Small intestine (tissue), 16 donors: ENCODE results near the gene PSMB5. TPM values are rescaled to one million over a fixed set of nuclear protein-coding genes. Genes with fewer than 3 reads are reported as not detected.

ENCODE experiments used
- DNase-seq, 2 donors: peaks; one replicate each; pipeline versions ENCODE4 v3.0.0 to v3.0.0-alpha.2; 2013
- FAIRE-seq: peaks from 2 replicates; lab custom pipeline; 2012; peaks lifted over from hg19 to GRCh38; lab: Jason Lieb, UNC
- H3K27ac ChIP-seq, 3 donors: one replicate each; pipeline ENCODE4 v1.5.1; 2013; ENCODE audit warnings: low read length in 2 of 3, mild to moderate bottlenecking in 2 of 3, control low read depth in 1 of 3, inconsistent platforms in 1 of 3, low read depth in 1 of 3, moderate library complexity in 1 of 3
- H3K27me3 ChIP-seq, 3 donors: one replicate each; pipeline ENCODE4 v1.6.1; 2013; ENCODE audit warnings: low read length in 3 of 3, inconsistent platforms in 1 of 3; ENCODE audit not compliant: control insufficient read depth in 3 of 3, insufficient read depth in 3 of 3
- H3K36me3 ChIP-seq, 3 donors: one replicate each; pipeline ENCODE4 v1.6.1; 2013; ENCODE audit warnings: low read length in 3 of 3, inconsistent platforms in 1 of 3, low read depth in 1 of 3, mild to moderate bottlenecking in 1 of 3, moderate library complexity in 1 of 3; ENCODE audit not compliant: control insufficient read depth in 3 of 3, insufficient read depth in 2 of 3
- H3K4me1 ChIP-seq, 3 donors: one replicate each; pipeline ENCODE4 v1.6.1; 2013; ENCODE audit warnings: low read length in 2 of 3, inconsistent platforms in 1 of 3, low read depth in 1 of 3, mild to moderate bottlenecking in 1 of 3, moderate library complexity in 1 of 3; ENCODE audit not compliant: control insufficient read depth in 3 of 3, insufficient read depth in 2 of 3
- H3K4me3 ChIP-seq, 3 donors: one replicate each; pipeline ENCODE4 v1.5.1; 2013; ENCODE audit warnings: low read length in 3 of 3, control low read depth in 1 of 3, inconsistent platforms in 1 of 3, low read depth in 1 of 3, mild to moderate bottlenecking in 1 of 3, moderate library complexity in 1 of 3
- H3K9me3 ChIP-seq, 2 donors: one replicate each; pipeline ENCODE4 v1.6.1; 2013; ENCODE audit warnings: low read depth in 1 of 2, low read length in 1 of 2; ENCODE audit not compliant: control insufficient read depth in 2 of 2, insufficient read depth in 1 of 2
- WGBS, 3 donors: extraction: QIAGEN DNeasy Blood & Tissue Kit; methylation state at CpG; one replicate each; pipeline ENCODE4 v1.1.7; 2013; 5-methylcytosine and 5-hydroxymethylcytosine counted together
- long read RNA-seq, 10 donors: transcript quantifications; one replicate each; lab custom pipeline, GENCODE V29; 2026
- polyA plus RNA-seq, 4 donors: library from polyadenylated mRNA; stranded (reverse) in 3 of 4; unstranded in 1 of 4; fragments of 200-250 nt in 3 of 4; fragments of 120-200 nt in 1 of 4; gene quantifications; one replicate each; pipeline versions ENCODE4 v1.2.1 to v1.2.3, GENCODE V29; 2013
- donor health status: healthy with polysubstance abuse.
- donor health status: control.
- donor health status: control.
- donor health status: Bipolar disorder and iron deficiency.
- donor health status: healthy.

The PSMB5 gene
- polyA plus RNA-seq, result 100 to 1,000 TPM in 1 of 4 donors, 10 to 100 TPM in 3; 84.0 to 166 (median 92.8) TPM
- long read RNA-seq, donor 1, result 0 reads
- long read RNA-seq, donor 2, transcript PSMB5-202 (3 exons, 1,294 nt), result major isoform, 35 of 56 reads
- long read RNA-seq, donor 2, partial matches to known transcripts, result 17 of 56 reads
- long read RNA-seq, donor 2, other reads (novel, unspliced or antisense), result 0 of 56 reads
- long read RNA-seq, donor 3, transcript PSMB5-202 (3 exons, 1,294 nt), result major isoform, 77 of 119 reads
- long read RNA-seq, donor 3, partial matches to known transcripts, result 33 of 119 reads
- long read RNA-seq, donor 3, other reads (novel, unspliced or antisense), result 0 of 119 reads
- long read RNA-seq, donor 4, partial matches to known transcripts, result 0 of 1 reads
- long read RNA-seq, donor 4, other reads (novel, unspliced or antisense), result 0 of 1 reads
- long read RNA-seq, donor 5, transcript PSMB5-202 (3 exons, 1,294 nt), result major isoform, 12 of 22 reads
- long read RNA-seq, donor 5, partial matches to known transcripts, result 10 of 22 reads
- long read RNA-seq, donor 5, other reads (novel, unspliced or antisense), result 0 of 22 reads
- long read RNA-seq, donor 6, transcript PSMB5-202 (3 exons, 1,294 nt), result major isoform, 54 of 96 reads
- long read RNA-seq, donor 6, partial matches to known transcripts, result 39 of 96 reads
- long read RNA-seq, donor 6, other reads (novel, unspliced or antisense), result 0 of 96 reads
- long read RNA-seq, donor 7, result 0 reads
- long read RNA-seq, donor 8, transcript PSMB5-202 (3 exons, 1,294 nt), result major isoform, 15 of 17 reads
- long read RNA-seq, donor 8, partial matches to known transcripts, result 0 of 17 reads
- long read RNA-seq, donor 8, other reads (novel, unspliced or antisense), result 0 of 17 reads
- long read RNA-seq, donor 9, transcript PSMB5-202 (3 exons, 1,294 nt), result major isoform, 17 of 30 reads
- long read RNA-seq, donor 9, partial matches to known transcripts, result 12 of 30 reads
- long read RNA-seq, donor 9, other reads (novel, unspliced or antisense), result 0 of 30 reads
- long read RNA-seq, donor 10, transcript PSMB5-202 (3 exons, 1,294 nt), result major isoform, 137 of 232 reads
- long read RNA-seq, donor 10, partial matches to known transcripts, result 82 of 232 reads
- long read RNA-seq, donor 10, other reads (novel, unspliced or antisense), result 7 of 232 reads

GRCh38 chr14:23034498-23035302 lies at the start of gene PSMB5:
TSS of gene PSMB5 (minus strand) at chr14:23034900. CDS start at chr14:23034881, 19 bp downstream.
- no peak for FAIRE-seq
- H3K4me1 ChIP-seq, result peaks cover 4 to 10% (median 8%) of the 10 kb centered on the region in 3 donors
- H3K4me3 ChIP-seq, result peak within 1 kb of the TSS; percentile 64 to 91 (median 67)
- peak; percentile 94 to 97 for DNase-seq
- H3K27ac ChIP-seq, result peak within 1 kb of the TSS; percentile 35 to 91 (median 91)
- 0% methylated on average over 36 of the region's 36 CpGs for WGBS, 3 donors
- H3K36me3 ChIP-seq, result peaks cover 2 to 24% (median 3%) of the 10 kb centered on the region in 3 donors
- H3K27me3 ChIP-seq, result no peaks in the 10 kb centered on the region
- no peaks in the 10 kb centered on the region for H3K9me3 ChIP-seq

GRCh38 chr14:23080474-23080873 lies 45.8 kb upstream of the PSMB5 start:
- peaks cover 27 to 56% (median 35%) of the 10 kb centered on the region in 3 donors for H3K36me3 ChIP-seq
- no peak for DNase-seq
- H3K27me3 ChIP-seq, result no peaks in the 10 kb centered on the region
- H3K9me3 ChIP-seq, result no peaks in the 10 kb centered on the region
- H3K4me1 ChIP-seq, result peaks cover 0 to 30% (median 7%) of the 10 kb centered on the region in 3 donors
- no peak for FAIRE-seq
- WGBS, 3 donors, result 75 to 82% (median 76%) methylated on average over 1 of the region's 1 CpG
- no peak overlapping the region for H3K4me3 ChIP-seq
- H3K27ac ChIP-seq, result no peak overlapping the region

GRCh38 chr14:23079716-23080115 lies 45.0 kb upstream of the PSMB5 start:
- peak overlapping the region in 2 of 3 donors; percentile 17 to 89 for H3K27ac ChIP-seq
- no peak for DNase-seq
- no peak overlapping the region for H3K4me3 ChIP-seq
- 89 to 94% (median 92%) methylated on average over 2 of the region's 2 CpGs for WGBS, 3 donors
- no peaks in the 10 kb centered on the region for H3K9me3 ChIP-seq
- H3K36me3 ChIP-seq, result peaks cover 27 to 52% (median 35%) of the 10 kb centered on the region in 3 donors
- peaks cover 0 to 33% (median 7%) of the 10 kb centered on the region in 3 donors for H3K4me1 ChIP-seq
- no peak for FAIRE-seq
- no peaks in the 10 kb centered on the region for H3K27me3 ChIP-seq

GRCh38 chr14:23078692-23079116 lies 44.0 kb upstream of the PSMB5 start:
- no peaks in the 10 kb centered on the region for H3K27me3 ChIP-seq
- H3K4me3 ChIP-seq, result no peak overlapping the region
- WGBS, 3 donors, result 42 to 45% (median 44%) methylated on average over 2 of the region's 2 CpGs
- FAIRE-seq (no peak), DNase-seq (peak; percentile 58 to 87)
- peaks cover 27 to 51% (median 32%) of the 10 kb centered on the region in 3 donors for H3K36me3 ChIP-seq
- H3K27ac ChIP-seq, result peak overlapping the region in 2 of 3 donors; percentile 2 to 89
- H3K4me1 ChIP-seq, result peaks cover 0 to 33% (median 7%) of the 10 kb centered on the region in 3 donors
- no peaks in the 10 kb centered on the region for H3K9me3 ChIP-seq

- no peaks in the 10 kb centered on the region for H3K9me3 ChIP-seq
- peaks cover 0 to 37% (median 7%) of the 10 kb centered on the region in 3 donors for H3K4me1 ChIP-seq
- WGBS, 3 donors, result 87 to 89% (median 88%) methylated on average over 5 of the region's 5 CpGs
- DNase-seq (no peak), FAIRE-seq (no peak)
- H3K27ac ChIP-seq, result peak overlapping the region in 2 of 3 donors; percentile 63 to 73
- H3K27me3 ChIP-seq, result no peaks in the 10 kb centered on the region
- H3K36me3 ChIP-seq, result peaks cover 28 to 52% (median 32%) of the 10 kb centered on the region in 3 donors
- no peak overlapping the region for H3K4me3 ChIP-seq
Measured at GRCh38 chr14:23077962-23078361, 43.3 kb upstream of the PSMB5 start.

- Histone ChIP-seq H3K4me3 (no peak overlapping the region), H3K27me3 (no peaks in the 10 kb centered on the region), H3K4me1 (peaks cover 0 to 47% (median 7%) of the 10 kb centered on the region in 3 donors), H3K9me3 (no peaks in the 10 kb centered on the region), H3K36me3 (peaks cover 29 to 50% (median 32%) of the 10 kb centered on the region in 3 donors), H3K27ac (peak overlapping the region in 1 of 3 donors; percentile 73)
- whole genome bisulfite sequencing, 3 donors, result 67 to 68% (median 68%) methylated on average over 5 of the region's 5 CpGs
- no peak for FAIRE-seq
- peak in 1 of 2 donors; percentile 50 for DNase-seq
Measured at GRCh38 chr14:23076785-23077408, 42.2 kb upstream of the PSMB5 start.

GRCh38 chr14:23074906-23075305 lies 40.2 kb upstream of the PSMB5 start:
- Histone ChIP-seq H3K4me3 (no peak overlapping the region), H3K9me3 (no peaks in the 10 kb centered on the region), H3K36me3 (peaks cover 20 to 41% (median 22%) of the 10 kb centered on the region in 3 donors), H3K27me3 (no peaks in the 10 kb centered on the region), H3K4me1 (peaks cover 0 to 59% (median 9%) of the 10 kb centered on the region in 3 donors), H3K27ac (peak overlapping the region in 1 of 3 donors; percentile 73)
- no peak for DNase-seq
- no peak for FAIRE-seq
- 89 to 100% (median 98%) methylated on average over 1 of the region's 1 CpG for WGBS, 3 donors
